ENCODE measurements around the gene COL18A1.

COL18A1 gene

GRCh38 chr21:45511007-45511406 is 106.0 kb downstream of the COL18A1 start:
- DNase-seq: no peak

DNA sequence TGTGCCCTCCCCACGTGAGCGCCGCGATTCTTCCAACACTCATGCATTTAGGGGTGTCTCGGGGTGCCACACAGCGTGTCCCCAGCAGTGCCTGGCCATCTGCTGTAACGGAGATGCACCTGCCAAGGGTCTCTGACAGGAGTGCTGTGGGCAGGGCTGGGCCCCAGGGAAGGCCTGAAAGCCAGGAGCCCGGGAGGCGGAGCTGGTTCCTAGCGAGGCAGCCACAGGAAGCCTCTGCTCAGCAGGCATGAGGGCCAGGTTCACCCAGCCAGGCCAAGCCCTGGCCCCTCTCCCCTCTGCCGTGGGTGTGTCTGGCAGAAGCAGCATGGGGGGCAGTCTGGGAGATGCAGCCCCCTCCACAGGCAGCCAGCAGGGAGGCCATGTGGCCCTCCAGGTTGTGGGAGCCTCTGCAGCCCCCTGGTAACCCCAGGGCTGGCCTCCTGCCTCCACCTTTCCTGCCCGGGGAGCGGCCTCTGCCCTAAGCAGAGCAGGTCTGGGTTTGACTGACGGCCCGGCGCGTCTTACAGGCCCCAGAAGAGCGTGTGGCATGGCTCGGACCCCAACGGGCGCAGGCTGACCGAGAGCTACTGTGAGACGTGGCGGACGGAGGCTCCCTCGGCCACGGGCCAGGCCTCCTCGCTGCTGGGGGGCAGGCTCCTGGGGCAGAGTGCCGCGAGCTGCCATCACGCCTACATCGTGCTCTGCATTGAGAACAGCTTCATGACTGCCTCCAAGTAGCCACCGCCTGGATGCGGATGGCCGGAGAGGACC is 106.9 kb downstream of the COL18A1 start:
- no peak for DNase-seq

DNA sequence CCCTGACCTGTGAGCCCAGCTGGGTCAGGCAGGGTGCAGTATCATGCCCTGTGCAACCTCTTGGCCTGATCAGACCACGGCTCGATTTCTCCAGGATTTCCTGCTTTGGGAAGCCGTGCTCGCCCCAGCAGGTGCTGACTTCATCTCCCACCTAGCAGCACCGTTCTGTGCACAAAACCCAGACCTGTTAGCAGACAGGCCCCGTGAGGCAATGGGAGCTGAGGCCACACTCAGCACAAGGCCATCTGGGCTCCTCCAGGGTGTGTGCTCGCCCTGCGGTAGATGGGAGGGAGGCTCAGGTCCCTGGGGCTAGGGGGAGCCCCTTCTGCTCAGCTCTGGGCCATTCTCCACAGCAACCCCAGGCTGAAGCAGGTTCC is 107.6 kb downstream of the COL18A1 start:
- DNase-seq: no peak

- DNase-seq: no peak
These were observed 108.2 kb downstream of the COL18A1 start for GRCh38 chr21:45513003-45513717.

GRCh38 chr21:45513741-45514310 is 108.9 kb downstream of the COL18A1 start:
- DNase-seq: no peak

DNA sequence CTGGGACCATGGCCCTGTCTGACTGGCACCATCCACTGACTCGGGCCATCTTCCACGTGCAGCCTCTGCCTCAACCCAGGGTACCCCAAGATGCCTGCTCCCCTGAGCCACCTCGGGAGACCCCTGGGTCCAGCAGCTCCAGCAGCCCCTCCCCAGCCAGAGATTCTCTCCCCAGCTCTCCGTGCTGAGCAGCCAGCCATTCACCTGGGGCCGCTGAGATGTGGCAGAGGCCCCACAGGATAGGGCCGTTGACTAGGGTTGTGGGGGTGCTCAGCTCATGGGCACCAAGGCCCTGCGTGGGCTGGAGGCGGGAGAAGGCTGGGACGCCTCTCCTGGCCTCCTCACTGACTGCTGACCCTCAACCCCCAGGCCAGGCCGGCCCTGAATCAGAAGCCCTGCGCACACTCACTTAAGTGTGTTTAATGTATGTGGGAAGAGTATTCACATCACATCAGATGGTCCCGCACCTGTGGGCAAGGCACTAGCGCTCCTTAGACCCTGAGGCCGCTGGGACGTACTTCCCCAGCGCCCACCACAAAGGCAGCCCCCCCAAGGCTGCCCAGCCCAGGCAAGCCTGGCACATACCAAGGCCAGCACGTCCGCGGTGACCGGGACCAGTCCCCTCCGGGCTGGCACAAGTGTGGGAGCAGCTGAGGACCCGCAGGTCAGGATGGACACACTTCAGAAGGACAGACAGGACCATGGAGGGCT is 109.5 kb downstream of the COL18A1 start:
- no peak for DNase-seq

DNA sequence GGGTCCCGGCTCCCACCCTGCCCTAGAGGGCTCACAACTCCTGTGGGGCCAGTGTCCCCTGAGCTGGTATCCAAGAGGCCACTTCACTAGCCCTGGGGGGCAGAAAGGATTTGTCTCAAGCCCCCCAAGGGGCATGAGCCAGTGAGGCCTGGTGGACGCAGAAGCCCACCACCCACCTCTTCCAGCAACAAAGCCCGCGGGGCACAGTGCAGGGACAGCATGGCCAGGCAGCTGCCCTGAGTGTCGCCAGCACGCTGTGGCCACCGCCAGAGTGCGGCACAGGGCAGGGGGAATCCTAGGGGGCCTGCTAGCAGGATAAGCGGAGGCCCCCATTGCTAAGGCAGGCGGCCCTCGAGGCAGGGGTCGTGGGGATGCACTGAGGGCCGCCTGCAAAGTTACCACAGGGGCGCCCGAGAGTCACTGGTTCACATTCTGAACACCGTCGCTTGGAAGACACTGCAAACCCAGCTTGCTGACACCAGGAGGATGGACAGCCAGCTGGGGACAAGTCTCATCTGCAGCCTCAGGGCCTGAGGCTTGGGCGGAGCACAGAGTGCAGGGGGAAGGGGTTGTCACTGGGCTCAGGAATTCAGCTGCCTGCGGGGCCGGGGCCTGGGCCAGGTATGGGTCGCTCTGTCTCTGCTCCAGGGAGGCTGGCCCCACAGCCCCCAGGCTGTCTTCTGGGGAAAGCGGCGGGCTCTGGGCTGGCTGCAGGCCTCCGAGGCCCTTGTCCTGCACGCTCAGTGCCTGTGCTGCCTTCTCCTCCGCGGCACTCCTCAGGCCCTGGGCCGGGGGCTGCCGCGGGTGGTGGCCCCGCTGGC is 110.5 kb downstream of the COL18A1 start:
- DNase-seq: no peak

- DNase-seq: no peak
These were observed 111.2 kb downstream of the COL18A1 start for GRCh38 chr21:45516071-45516670.

- no peak for DNase-seq
These were observed 111.7 kb downstream of the COL18A1 start for GRCh38 chr21:45516671-45517151.

DNA sequence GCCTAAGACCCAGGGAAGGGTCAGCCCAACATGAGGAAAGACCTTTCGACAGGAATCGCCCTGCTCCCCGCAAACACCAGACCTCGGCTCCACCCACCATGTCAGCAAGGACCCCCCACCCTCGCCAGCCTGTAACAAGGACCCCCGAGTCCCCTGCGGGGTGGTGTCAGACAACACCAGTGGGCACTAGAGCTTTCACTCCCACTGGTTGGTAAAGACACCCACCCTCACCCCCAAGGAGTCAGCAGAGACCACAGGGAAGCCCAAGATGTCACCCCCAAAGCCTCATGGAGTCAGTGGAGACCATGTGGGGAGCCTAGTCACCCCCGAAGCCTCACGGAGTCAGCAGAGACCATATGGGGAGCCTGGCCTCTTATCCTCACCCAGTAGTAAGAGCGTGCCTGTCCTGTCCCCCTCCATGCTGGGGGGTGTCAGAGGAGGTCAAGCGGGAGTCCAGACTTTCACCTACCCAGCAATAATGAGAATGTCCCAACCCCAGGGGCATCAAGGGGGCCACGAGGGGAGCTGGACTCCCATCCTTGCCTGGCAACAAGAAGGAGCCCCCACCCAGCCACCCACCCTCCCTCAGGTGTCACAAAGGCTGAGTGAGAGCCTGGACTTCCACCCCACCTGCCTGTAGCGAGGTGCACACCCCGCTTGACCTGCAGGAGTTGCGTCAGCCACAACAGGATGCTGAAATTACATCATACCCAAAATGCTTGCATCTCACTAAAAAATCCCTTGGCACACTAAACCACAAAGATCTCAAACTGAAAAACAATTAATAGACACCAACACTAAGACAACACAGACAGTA is 112.5 kb downstream of the COL18A1 start:
- DNase-seq: no peak

DNA sequence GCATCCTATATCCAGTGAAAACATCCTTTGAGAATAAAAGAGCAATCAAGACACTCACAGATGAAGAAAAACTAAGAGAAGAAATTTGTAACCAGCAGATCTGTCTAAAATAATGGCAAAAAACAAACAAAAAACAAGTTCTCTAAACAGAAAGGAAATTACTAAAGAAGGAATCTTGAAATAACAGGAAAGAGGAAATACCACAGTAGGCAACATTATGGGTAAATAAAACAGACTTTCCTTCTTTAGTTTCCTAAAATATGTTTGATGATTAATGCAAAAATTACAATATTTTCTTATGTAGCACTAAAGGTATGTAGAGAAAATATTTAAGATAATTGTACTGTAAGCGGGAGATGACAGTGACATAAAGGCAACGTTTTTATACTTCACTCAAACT is 113.8 kb downstream of the COL18A1 start:
- DNase-seq: no peak

- DNase-seq: no peak
These were observed 114.2 kb downstream of the COL18A1 start for GRCh38 chr21:45519182-45519581.

DNA sequence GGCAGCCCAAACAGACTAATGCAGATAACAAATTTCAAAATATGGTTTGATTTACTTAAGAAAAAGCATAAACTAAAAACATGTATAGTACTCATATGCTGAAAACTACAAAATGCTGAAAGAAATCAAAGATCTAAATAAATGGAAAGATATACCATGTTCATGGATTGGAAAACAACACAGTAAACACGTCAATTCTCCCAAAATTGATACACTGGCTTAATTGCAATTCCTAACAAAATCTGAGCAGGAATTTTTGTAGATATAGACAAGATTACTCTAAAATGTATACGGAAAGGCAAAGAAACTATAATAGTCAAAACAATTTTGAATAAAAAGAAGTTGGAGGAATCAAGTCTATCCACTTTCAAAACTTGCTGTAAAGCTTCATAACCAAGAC is 116.3 kb downstream of the COL18A1 start:
- DNase-seq: no peak

DNA sequence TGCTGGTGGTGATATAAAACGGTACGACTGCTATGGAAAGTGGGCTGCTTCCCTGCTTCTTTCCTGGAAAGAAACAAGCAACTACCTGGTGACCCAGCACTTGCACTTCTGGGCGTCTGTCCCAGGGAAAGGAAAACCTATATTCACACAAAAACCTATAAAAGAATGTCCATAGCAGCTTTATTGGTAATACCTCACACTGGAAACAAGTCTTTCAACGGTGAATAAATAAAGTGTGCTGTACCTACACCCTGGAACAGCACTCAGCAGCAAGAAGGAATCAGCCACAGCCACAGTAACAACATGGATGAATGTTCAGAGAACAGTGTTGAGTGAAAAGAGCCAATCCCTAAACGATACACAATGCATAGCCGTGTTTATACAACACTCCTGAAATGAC is 117.4 kb downstream of the COL18A1 start:
- DNase-seq: no peak

DNA sequence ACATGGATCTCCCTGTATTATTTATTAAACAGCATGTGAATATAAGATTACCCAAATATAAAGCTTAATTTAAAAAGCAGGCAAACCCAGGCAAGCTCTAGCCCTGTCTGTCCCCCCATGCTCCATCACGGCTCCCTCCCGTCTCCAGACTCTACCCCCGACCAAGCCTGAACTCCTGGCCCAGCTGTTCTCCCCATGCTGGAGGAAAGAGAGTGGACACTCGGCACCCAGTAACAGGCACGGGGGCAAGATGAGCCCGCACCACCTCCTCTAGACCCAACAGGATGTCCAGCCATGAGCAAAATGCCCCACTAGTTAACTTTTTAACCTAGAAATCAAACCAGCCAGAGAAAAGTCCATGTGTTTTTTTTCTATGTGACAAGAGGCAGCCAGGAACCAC is 118.0 kb downstream of the COL18A1 start:
- DNase-seq: no peak

DNA sequence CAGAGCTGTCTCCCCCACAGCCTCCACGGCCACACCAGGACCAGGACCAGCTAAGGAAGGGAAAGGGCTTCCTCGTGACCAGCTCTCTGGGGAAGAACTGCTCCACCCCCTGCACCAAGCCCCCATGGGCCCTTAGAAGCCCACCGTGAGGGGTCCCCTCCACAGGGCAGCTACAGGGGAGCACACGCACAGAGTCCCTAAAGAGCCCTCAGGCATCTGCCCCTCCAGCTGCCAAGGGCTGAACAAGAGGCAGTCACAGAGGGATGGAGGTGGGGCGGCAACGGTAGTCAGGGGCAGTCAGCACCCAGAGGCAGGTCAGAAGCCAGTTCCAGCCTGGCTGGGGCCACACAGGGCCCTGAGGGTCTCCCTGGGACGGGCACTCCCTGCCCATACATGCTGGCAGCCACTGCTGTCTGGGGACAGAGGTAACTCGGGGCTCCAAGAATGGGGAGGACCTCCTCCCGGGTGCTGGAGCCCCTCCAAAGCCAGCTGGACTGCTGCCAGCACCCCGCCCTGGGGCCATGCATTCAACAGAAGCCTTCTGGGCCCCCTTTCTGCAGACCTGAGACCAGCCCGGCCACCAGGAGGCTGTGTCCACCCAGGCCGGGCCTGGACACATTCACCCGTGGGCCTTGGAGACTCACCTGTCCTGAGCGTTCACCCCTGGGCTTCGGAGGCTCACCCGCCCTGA is 118.6 kb downstream of the COL18A1 start:
- DNase-seq: no peak

GRCh38 chr21:45524756-45525152 is 119.8 kb downstream of the COL18A1 start:
- DNase-seq: no peak

DNA sequence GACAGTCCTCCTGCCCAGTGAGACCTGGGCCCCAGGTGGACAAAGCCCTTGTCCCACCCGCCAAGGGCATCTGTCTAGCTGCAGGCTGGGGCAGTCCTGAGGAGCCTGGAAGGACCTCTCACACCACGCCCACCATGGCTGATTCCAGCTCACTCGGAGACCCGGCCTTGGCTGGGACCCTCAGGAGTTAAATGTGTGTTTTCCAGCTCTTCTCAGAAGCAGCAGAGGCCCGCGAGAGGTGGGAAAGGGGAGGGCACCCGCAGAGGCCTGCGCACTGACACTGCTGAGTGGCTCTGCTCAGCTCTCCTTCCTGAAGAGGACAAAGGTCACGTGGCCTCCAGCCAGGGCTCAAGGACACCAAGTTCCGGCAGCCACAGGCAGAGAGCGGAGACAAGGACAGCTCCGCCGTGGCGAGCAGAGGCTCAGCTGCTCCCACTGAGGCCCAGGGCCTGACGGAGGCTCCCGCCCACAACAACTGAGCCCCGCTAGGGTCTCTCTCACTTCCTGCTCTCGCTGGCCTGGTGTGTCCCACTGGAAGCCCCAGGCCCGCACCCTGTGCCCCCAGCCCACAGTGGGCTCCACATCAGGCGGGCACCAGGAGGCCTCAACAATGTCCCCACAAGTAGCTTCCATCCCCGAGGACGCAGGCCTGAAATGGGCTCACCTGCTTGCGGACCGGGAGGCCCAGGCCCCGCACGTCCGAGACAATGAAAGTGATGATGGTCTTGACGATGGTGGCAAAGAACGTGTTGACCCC is 120.4 kb downstream of the COL18A1 start:
- no peak for DNase-seq

GRCh38 chr21:45525910-45526306 is 120.9 kb downstream of the COL18A1 start:
- DNase-seq: no peak
